ENCODE measurements around the gene GPR149. TPM values are rescaled to one million over a fixed set of nuclear protein-coding genes. Genes with fewer than 3 reads are reported as not detected.

Gene GPR149
- total RNA-seq, 1 experiment from 2014 or later: not detected

GRCh38 chr3:154304116-154304786, 125.7 kb downstream of the GPR149 start:
- no peak overlapping the region for H3K4me2 ChIP-seq (ENCODE audit: low read length)
- H3K9me3 ChIP-seq (ENCODE audit: control insufficient read depth in 1 of 2, insufficient read depth in 1 of 2, low read depth in 1 of 2, low read length in 2 of 2): no peaks in the 10 kb centered on the region
- no peaks in the 10 kb centered on the region for H3K4me1 ChIP-seq (ENCODE audit: control insufficient read depth in 1 of 2, insufficient read depth in 2 of 2, low read length in 2 of 2)
- CTCF ChIA-PET: no interaction called here
- peaks cover 34% of the 10 kb centered on the region for H3K79me2 ChIP-seq (ENCODE audit: insufficient read depth, low read length)
- POLR2A ChIA-PET: no interaction called here
- intact Hi-C loops (cut with micrococcal nuclease): no loop called here
- H3K9me2 ChIP-seq (ENCODE audit: insufficient read depth): no peaks in the 10 kb centered on the region
- BruUV-seq (replicated peaks): no TSS peak
- H3K4me3 ChIP-seq (replicated peaks in 1 of 2; ENCODE audit: low read depth in 1 of 2, low read length in 2 of 2): no peak overlapping the region
- no peak overlapping the region for H3K9ac ChIP-seq (ENCODE audit: low read length)
- no peak for DNase-seq (ENCODE audit: low read depth, low spot score)
- no peaks in the 10 kb centered on the region for H3K27me3 ChIP-seq (ENCODE audit: insufficient read depth, low read length)
- peaks cover 47 to 48% of the 10 kb centered on the region in 2 experiments for H3K36me3 ChIP-seq (ENCODE audit: control insufficient read depth in 1 of 2, insufficient read depth in 2 of 2, low read length in 2 of 2)
- H4K20me1 ChIP-seq (ENCODE audit: insufficient read depth): no peaks in the 10 kb centered on the region; the same call in none of the 2 replicates
- no peak overlapping the region for H2AFZ ChIP-seq (ENCODE audit: low read depth, low read length, poor library complexity, severe bottlenecking)
- no peak overlapping the region for H3K27ac ChIP-seq (ENCODE audit: low read depth, low read length)
- no peak for ATAC-seq
- TF ChIP-seq POLR2AphosphoS5 (IDR thresholded peaks at IDR 0.05; ENCODE audit: low read depth, low read length): no peak
- TF ChIP-seq MAX (IDR thresholded peaks at IDR 0.05): no peak
- TF ChIP-seq EZH2 (IDR thresholded peaks at IDR 0.05): no peak
- no peak for TF ChIP-seq TCF7L2 (IDR thresholded peaks at IDR 0.05; ENCODE audit: borderline replicate concordance, extremely low read depth, insufficient read depth, insufficient read length)
- TF ChIP-seq, protein P1, sequence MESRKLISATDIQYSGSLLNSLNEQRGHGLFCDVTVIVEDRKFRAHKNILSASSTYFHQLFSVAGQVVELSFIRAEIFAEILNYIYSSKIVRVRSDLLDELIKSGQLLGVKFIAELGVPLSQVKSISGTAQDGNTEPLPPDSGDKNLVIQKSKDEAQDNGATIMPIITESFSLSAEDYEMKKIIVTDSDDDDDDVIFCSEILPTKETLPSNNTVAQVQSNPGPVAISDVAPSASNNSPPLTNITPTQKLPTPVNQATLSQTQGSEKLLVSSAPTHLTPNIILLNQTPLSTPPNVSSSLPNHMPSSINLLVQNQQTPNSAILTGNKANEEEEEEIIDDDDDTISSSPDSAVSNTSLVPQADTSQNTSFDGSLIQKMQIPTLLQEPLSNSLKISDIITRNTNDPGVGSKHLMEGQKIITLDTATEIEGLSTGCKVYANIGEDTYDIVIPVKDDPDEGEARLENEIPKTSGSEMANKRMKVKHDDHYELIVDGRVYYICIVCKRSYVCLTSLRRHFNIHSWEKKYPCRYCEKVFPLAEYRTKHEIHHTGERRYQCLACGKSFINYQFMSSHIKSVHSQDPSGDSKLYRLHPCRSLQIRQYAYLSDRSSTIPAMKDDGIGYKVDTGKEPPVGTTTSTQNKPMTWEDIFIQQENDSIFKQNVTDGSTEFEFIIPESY (IDR thresholded peaks at IDR 0.05; ENCODE audit: extremely low read depth, insufficient replicate concordance, low read length): no peak
- no peak for TF ChIP-seq FOSL1 (IDR thresholded peaks at IDR 0.05; ENCODE audit: low read depth)
- no peak for TF ChIP-seq POLR2A (IDR thresholded peaks at IDR 0.05; ENCODE audit: borderline replicate concordance, extremely low read depth, insufficient read depth, insufficient read length)
- TF ChIP-seq EZH2phosphoT487 (IDR thresholded peaks at IDR 0.05; ENCODE audit: borderline replicate concordance): no peak
- TF ChIP-seq, protein P2, sequence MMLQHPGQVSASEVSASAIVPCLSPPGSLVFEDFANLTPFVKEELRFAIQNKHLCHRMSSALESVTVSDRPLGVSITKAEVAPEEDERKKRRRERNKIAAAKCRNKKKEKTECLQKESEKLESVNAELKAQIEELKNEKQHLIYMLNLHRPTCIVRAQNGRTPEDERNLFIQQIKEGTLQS (IDR thresholded peaks at IDR 0.05): no peak
- TF ChIP-seq CBX3 (IDR thresholded peaks at IDR 0.05; ENCODE audit: low read depth): no peak
- TF ChIP-seq YY1 (IDR thresholded peaks at IDR 0.05; ENCODE audit: extremely low read depth, insufficient replicate concordance, low read depth, low read length): no peak
- no peak for TF ChIP-seq SIN3A (IDR thresholded peaks at IDR 0.05; ENCODE audit: low read depth)
- no peak for TF ChIP-seq EGR1 (IDR thresholded peaks at IDR 0.05; ENCODE audit: low read depth)
- TF ChIP-seq, protein P3, sequence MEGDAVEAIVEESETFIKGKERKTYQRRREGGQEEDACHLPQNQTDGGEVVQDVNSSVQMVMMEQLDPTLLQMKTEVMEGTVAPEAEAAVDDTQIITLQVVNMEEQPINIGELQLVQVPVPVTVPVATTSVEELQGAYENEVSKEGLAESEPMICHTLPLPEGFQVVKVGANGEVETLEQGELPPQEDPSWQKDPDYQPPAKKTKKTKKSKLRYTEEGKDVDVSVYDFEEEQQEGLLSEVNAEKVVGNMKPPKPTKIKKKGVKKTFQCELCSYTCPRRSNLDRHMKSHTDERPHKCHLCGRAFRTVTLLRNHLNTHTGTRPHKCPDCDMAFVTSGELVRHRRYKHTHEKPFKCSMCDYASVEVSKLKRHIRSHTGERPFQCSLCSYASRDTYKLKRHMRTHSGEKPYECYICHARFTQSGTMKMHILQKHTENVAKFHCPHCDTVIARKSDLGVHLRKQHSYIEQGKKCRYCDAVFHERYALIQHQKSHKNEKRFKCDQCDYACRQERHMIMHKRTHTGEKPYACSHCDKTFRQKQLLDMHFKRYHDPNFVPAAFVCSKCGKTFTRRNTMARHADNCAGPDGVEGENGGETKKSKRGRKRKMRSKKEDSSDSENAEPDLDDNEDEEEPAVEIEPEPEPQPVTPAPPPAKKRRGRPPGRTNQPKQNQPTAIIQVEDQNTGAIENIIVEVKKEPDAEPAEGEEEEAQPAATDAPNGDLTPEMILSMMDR (IDR thresholded peaks at IDR 0.05 in 2 of 3, conservative IDR thresholded peaks at IDR 0.05 in 1 of 3; ENCODE audit: borderline replicate concordance in 1 of 3, insufficient read depth in 1 of 3, low read depth in 2 of 3, low read length in 2 of 3): no peak
- no peak for TF ChIP-seq ZNF274 (IDR thresholded peaks at IDR 0.05; ENCODE audit: low read depth, low read length)
- RAD21 ChIA-PET (ENCODE audit: low non-redundant PET in 1 of 2, low total read pairs in 2 of 2, uncharacterized antibody in 2 of 2, unreplicated experiment in 2 of 2): no interaction called here
